ENCODE data around the gene TRIOBP. TPM values are rescaled to one million over a fixed set of nuclear protein-coding genes. Genes with fewer than 3 reads are reported as not detected.

Gene TRIOBP
- total and polyA plus RNA-seq, 2 of the 13 experiments (the other 11 are each of a cell fraction or from before 2014, with no cell fraction given), result 6.1 to 15.4 TPM

DNA sequence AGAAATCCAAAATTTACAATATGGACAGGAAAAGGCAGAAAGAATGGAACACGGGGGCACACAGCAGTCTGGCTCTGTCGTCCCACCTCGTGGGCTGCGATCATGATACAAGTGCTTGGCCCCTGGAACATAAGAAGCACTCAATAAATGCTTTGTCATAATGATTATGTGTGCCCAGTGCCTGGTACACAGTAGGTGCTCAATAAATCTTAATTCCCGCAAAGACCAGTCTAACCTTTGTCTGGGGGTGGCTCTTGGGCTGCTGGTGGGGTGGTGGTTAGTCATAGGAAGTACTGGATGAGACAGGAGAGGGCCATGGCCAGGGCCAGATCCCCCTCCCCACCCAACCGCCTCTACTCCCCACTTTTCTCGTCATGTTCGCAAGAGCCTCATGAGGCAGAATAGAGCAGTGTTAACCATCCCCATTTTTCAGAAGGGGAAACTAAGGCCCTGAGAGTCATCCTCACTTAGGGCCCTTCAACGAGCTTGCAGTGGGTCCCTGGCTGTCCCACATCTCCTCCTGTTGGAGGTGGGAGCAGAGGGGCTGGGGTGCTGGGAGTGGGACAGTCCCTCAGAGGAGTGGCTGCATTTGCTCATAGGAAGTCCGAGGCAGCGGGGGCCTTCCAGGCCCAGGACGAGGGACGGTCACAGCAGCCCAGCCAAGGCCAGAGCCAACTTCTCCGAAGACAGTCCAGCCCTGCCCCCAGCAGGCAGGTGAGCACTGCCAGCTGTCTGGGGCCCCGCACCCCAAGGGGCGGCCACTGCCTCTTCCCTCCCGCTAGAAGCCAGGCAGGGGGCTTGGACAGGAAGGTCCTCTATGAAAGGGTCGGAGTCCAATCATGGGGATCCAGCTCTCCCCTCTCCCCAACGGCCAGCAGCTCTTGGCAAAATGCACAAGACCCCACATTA, 36.1 kb downstream of the TRIOBP start (continued):
- TF ChIP-seq ZNF230 (CRISPR knock-in tag; IDR thresholded peaks at IDR 0.05) (no peak), SMAD9 (CRISPR knock-in tag; IDR thresholded peaks at IDR 0.05) (no peak), POLR2A (IDR thresholded peaks at IDR 0.05; ENCODE audit: insufficient read depth in 1 of 2, low read depth in 2 of 2, low read length in 2 of 2) (0 out of 4 replicates have a peak, but pooled peaks of 1 of the 2 experiments have one; percentile 19), ZMYM3 (CRISPR knock-in tag; IDR thresholded peaks at IDR 0.05) (peak; percentile 82), NFYC (CRISPR knock-in tag; IDR thresholded peaks at IDR 0.05) (no peak), PITX1 (CRISPR knock-in tag; IDR thresholded peaks at IDR 0.05) (no peak), ZNF878 (CRISPR knock-in tag; IDR thresholded peaks at IDR 0.05) (no peak), IRX3 (CRISPR knock-in tag; IDR thresholded peaks at IDR 0.05; ENCODE audit: borderline replicate concordance, low read depth) (no peak), ZBTB38 (CRISPR knock-in tag; IDR thresholded peaks at IDR 0.05) (peak; percentile 46), ZNF275 (CRISPR knock-in tag; IDR thresholded peaks at IDR 0.05; ENCODE audit: borderline replicate concordance) (no peak), FOXK1 (CRISPR knock-in tag; IDR thresholded peaks at IDR 0.05; ENCODE audit: borderline replicate concordance, low read depth) (no peak), ZBTB42 (CRISPR knock-in tag; IDR thresholded peaks at IDR 0.05) (0 out of 2 replicates have a peak, but pooled peaks have one; percentile 32), ATF5 (CRISPR knock-in tag; IDR thresholded peaks at IDR 0.05; ENCODE audit: low read depth) (no peak), CENPT (CRISPR knock-in tag; IDR thresholded peaks at IDR 0.05; ENCODE audit: low read depth) (no peak), DBP (CRISPR knock-in tag; IDR thresholded peaks at IDR 0.05; ENCODE audit: not compliant biosample characterization) (no peak), IKZF1 (IDR thresholded peaks at IDR 0.05) (no peak), ZNF496 (CRISPR knock-in tag; IDR thresholded peaks at IDR 0.05; ENCODE audit: insufficient replicate concordance) (no peak), MTA1 (CRISPR knock-in tag; IDR thresholded peaks at IDR 0.05; ENCODE audit: borderline replicate concordance) (0 out of 2 replicates have a peak, but pooled peaks have one; percentile 43), MBNL3 (CRISPR knock-in tag; conservative IDR thresholded peaks at IDR 0.05) (no peak)
- TF ChIP-seq, protein P1, sequence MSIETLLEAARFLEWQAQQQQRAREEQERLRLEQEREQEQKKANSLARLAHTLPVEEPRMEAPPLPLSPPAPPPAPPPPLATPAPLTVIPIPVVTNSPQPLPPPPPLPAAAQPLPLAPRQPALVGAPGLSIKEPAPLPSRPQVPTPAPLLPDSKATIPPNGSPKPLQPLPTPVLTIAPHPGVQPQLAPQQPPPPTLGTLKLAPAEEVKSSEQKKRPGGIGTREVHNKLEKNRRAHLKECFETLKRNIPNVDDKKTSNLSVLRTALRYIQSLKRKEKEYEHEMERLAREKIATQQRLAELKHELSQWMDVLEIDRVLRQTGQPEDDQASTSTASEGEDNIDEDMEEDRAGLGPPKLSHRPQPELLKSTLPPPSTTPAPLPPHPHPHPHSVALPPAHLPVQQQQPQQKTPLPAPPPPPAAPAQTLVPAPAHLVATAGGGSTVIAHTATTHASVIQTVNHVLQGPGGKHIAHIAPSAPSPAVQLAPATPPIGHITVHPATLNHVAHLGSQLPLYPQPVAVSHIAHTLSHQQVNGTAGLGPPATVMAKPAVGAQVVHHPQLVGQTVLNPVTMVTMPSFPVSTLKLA (IDR thresholded peaks at IDR 0.05), result no peak
- TF ChIP-seq, protein P2, sequence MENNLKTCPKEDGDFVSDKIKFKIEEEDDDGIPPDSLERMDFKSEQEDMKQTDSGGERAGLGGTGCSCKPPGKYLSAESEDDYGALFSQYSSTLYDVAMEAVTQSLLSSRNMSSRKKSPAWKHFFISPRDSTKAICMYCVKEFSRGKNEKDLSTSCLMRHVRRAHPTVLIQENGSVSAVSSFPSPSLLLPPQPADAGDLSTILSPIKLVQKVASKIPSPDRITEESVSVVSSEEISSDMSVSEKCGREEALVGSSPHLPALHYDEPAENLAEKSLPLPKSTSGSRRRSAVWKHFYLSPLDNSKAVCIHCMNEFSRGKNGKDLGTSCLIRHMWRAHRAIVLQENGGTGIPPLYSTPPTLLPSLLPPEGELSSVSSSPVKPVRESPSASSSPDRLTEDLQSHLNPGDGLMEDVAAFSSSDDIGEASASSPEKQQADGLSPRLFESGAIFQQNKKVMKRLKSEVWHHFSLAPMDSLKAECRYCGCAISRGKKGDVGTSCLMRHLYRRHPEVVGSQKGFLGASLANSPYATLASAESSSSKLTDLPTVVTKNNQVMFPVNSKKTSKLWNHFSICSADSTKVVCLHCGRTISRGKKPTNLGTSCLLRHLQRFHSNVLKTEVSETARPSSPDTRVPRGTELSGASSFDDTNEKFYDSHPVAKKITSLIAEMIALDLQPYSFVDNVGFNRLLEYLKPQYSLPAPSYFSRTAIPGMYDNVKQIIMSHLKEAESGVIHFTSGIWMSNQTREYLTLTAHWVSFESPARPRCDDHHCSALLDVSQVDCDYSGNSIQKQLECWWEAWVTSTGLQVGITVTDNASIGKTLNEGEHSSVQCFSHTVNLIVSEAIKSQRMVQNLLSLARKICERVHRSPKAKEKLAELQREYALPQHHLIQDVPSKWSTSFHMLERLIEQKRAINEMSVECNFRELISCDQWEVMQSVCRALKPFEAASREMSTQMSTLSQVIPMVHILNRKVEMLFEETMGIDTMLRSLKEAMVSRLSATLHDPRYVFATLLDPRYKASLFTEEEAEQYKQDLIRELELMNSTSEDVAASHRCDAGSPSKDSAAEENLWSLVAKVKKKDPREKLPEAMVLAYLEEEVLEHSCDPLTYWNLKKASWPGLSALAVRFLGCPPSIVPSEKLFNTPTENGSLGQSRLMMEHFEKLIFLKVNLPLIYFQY (CRISPR knock-in tag; IDR thresholded peaks at IDR 0.05; ENCODE audit: borderline replicate concordance), result no peak
